Endothelial cell of umbilical vein (primary cell): ENCODE data around the gene TBC1D17. TPM values are rescaled to one million over a fixed set of nuclear protein-coding genes. Genes with fewer than 3 reads are reported as not detected.
A peak's percentile ranks its signal among the peaks of the same experiment; 100 is the strongest.

Experiments
- BruUV-seq: library from RNA; stranded (reverse); fragments of 400-500 nt; replicated peaks from 2 replicates; lab custom pipeline; 2021; lab: Mats Ljungman, UMichigan
- CTCF ChIA-PET: fragments of 300-600, 350-600 bp; sonication (Branson Sonifier 250); formaldehyde crosslinking; loops from one replicate; lab custom pipeline; 2021; ENCODE audit warnings: antibody characterized with exemption, inconsistent platforms; lab: Charles Lee
- POLR2A ChIA-PET: fragments of 300-600, 350-600 bp; sonication (Branson Sonifier 250); formaldehyde crosslinking; loops from one replicate; lab custom pipeline; 2021; ENCODE audit warnings: antibody characterized with exemption, inconsistent platforms; lab: Charles Lee
- DNase-seq: peaks from one replicate; pipeline ENCODE4 v3.0.0-alpha.2; 2011; ENCODE audit warnings: low read depth, low spot score
- FAIRE-seq: peaks from 2 replicates; lab custom pipeline; 2011; peaks lifted over from hg19 to GRCh38; lab: Jason Lieb, UNC
- H2AFZ ChIP-seq: 2 replicates; pipeline ENCODE4 v1.6.0; 2012; ENCODE audit warnings: low read depth, low read length, control low read depth, inconsistent platforms
- H3K27ac ChIP-seq: 2 replicates; pipeline ENCODE4 v1.5.1; 2011; ENCODE audit warnings: low read depth, mild to moderate bottlenecking, control low read depth, low read length, moderate library complexity; ENCODE audit not compliant: insufficient read depth
- H3K27me3 ChIP-seq, 2 experiments: 2 replicates each; pipeline versions ENCODE4 v1.6.0 to v1.6.1; 2011; ENCODE audit warnings: low read length in 2 of 2, mixed read lengths in 1 of 2; ENCODE audit not compliant: control insufficient read depth in 2 of 2, insufficient read depth in 2 of 2
- H3K36me3 ChIP-seq, 2 experiments: 2 replicates in 1 of 2; 3 replicates in 1 of 2; pipeline ENCODE4 v1.5.1; 2011; ENCODE audit warnings: low read length in 2 of 2, mild to moderate bottlenecking in 1 of 2, moderate library complexity in 1 of 2; ENCODE audit not compliant: control insufficient read depth in 2 of 2, insufficient read depth in 2 of 2; ENCODE audit errors: extremely low read depth in 1 of 2
- H3K4me1 ChIP-seq: 3 replicates; pipeline ENCODE4 v1.5.1; 2011; ENCODE audit warnings: mild to moderate bottlenecking, low read length; ENCODE audit not compliant: control insufficient read depth, insufficient read depth; ENCODE audit errors: extremely low read depth
- H3K4me2 ChIP-seq: 2 replicates; pipeline ENCODE4 v1.6.1; 2011; ENCODE audit warnings: low read length, control low read depth, mixed read lengths; ENCODE audit not compliant: insufficient read depth
- H3K4me3 ChIP-seq, 3 experiments: fragments of 200-600 bp in 1 of 3; sonication (generic), shearing (Covaris generic) in 1 of 3; replicated peaks in 1 of 3; 2 replicates each; pipeline ENCODE4 v1.5.1; 2011 to 2016; ENCODE audit warnings: control low read depth in 3 of 3, low read length in 3 of 3, mild to moderate bottlenecking in 2 of 3, inconsistent platforms in 1 of 3, low read depth in 1 of 3, moderate library complexity in 1 of 3; ENCODE audit not compliant: insufficient read depth in 1 of 3
- H3K79me2 ChIP-seq: 2 replicates; pipeline ENCODE4 v1.6.0; 2012; ENCODE audit warnings: low read length, inconsistent platforms; ENCODE audit not compliant: control insufficient read depth, insufficient read depth
- H3K9ac ChIP-seq: replicated peaks from 2 replicates; pipeline ENCODE3; 2011; ENCODE audit warnings: low read length, control low read depth; ENCODE audit not compliant: insufficient read depth; ENCODE audit errors: extremely low read depth
- H3K9me1 ChIP-seq: replicated peaks from 3 replicates; pipeline ENCODE4 v1.6.0; 2011; ENCODE audit warnings: mild to moderate bottlenecking, low read length; ENCODE audit not compliant: control insufficient read depth, insufficient read depth; ENCODE audit errors: extremely low read depth
- H3K9me3 ChIP-seq: replicated peaks from 2 replicates; pipeline ENCODE4 v1.5.1; 2012; ENCODE audit warnings: low read length, inconsistent platforms; ENCODE audit not compliant: control insufficient read depth, insufficient read depth
- H4K20me1 ChIP-seq: replicated peaks from 2 replicates; pipeline ENCODE3; 2011; ENCODE audit warnings: mild to moderate bottlenecking, low read length; ENCODE audit not compliant: control insufficient read depth, insufficient read depth; ENCODE audit errors: extremely low read depth
- CTCF ChIP-seq, 2 donors: IDR thresholded peaks; 1 replicate in 1 of 2; 2 replicates in 1 of 2; pipeline ENCODE4 v1.5.1; 2011; ENCODE audit warnings: low read length in 2 of 2, mild to moderate bottlenecking in 2 of 2, moderate library complexity in 2 of 2, control low read depth in 1 of 2, inconsistent platforms in 1 of 2, low read depth in 1 of 2; ENCODE audit not compliant: insufficient read depth in 1 of 2; ENCODE audit errors: extremely low read depth in 1 of 2
- EZH2 ChIP-seq: IDR thresholded peaks from 2 replicates; pipeline ENCODE4 v1.6.1; 2012; ENCODE audit warnings: borderline replicate concordance, low read depth, mild to moderate bottlenecking, moderate library complexity, low read length, inconsistent platforms; ENCODE audit not compliant: severe bottlenecking
- FOS ChIP-seq: IDR thresholded peaks from 2 replicates; pipeline ENCODE4 v1.6.1; 2011; ENCODE audit warnings: mild to moderate bottlenecking, low read length, moderate library complexity, borderline replicate concordance; ENCODE audit not compliant: insufficient read depth
- GATA2 ChIP-seq: IDR thresholded peaks from 2 replicates; pipeline ENCODE4 v1.7.0; 2011; ENCODE audit warnings: low read depth, mild to moderate bottlenecking, moderate library complexity, mixed read lengths, low read length; ENCODE audit not compliant: insufficient read length, insufficient read depth
- JUN ChIP-seq: IDR thresholded peaks from 2 replicates; pipeline ENCODE4 v1.6.1; 2011; ENCODE audit warnings: borderline replicate concordance, low read depth; ENCODE audit not compliant: insufficient read length, insufficient read depth
- MAX ChIP-seq: IDR thresholded peaks from 2 replicates; pipeline ENCODE4 v1.6.1; 2011; ENCODE audit not compliant: insufficient read depth, insufficient read length
- MYC ChIP-seq: IDR thresholded peaks from one replicate; pipeline ENCODE4 v1.6.1; 2011; ENCODE audit warnings: mild to moderate bottlenecking, low read depth, low read length
- POLR2A ChIP-seq: IDR thresholded peaks from 2 replicates; pipeline ENCODE4 v1.6.1; 2012; ENCODE audit warnings: low read depth, mild to moderate bottlenecking, control low read depth, low read length
- POLR2AphosphoS5 ChIP-seq: IDR thresholded peaks from 2 replicates; pipeline ENCODE4 v1.6.1; 2012; ENCODE audit warnings: low read depth, mild to moderate bottlenecking, control low read depth, low read length, moderate library complexity; ENCODE audit not compliant: insufficient read depth
- dilution Hi-C: fragments of 300-500 bp; cut with MboI; formaldehyde crosslinking; loops from one replicate; pipeline ENCODE4 v1.15.0; 2019; ENCODE audit warnings: low sequenced_read_pairs; ENCODE audit not compliant: extremely low pct_ligation_motif_present
- intact Hi-C: fragments of 100-400 bp; cut with micrococcal nuclease; formaldehyde crosslinking; loops from one replicate; pipeline ENCODE4 v1.10.0; 2022
- polyA plus RNA-seq, 4 experiments: library from polyadenylated mRNA; depleted of rRNA in 3 of 4; stranded (reverse) in 3 of 4; unstranded in 1 of 4; fragments of >200 nt; gene quantifications; 2 replicates each; pipeline versions ENCODE4 v1.2.1 to v1.2.3, GENCODE V29; 2011 to 2012; ENCODE audit warnings: missing spikeins in 1 of 4
- total RNA-seq: library from RNA; stranded (reverse); gene quantifications from 2 replicates; pipeline ENCODE4 v1.2.3, GENCODE V29; 2021

TBC1D17 gene
- total and polyA plus RNA-seq, 2 donors (not counting 3 experiments of a cell fraction or from before 2014, with no cell fraction given), result 34.2 to 39.3 TPM

GRCh38 chr19:49835562-49835961, 41.9 kb upstream of the TBC1D17 start:
- Histone ChIP-seq H3K4me1 (peaks cover 8% of the 10 kb centered on the region), H3K36me3 (peaks cover 13 to 56% of the 10 kb centered on the region in 2 experiments), H3K4me3 (no peak overlapping the region), H3K27me3 (no peaks in the 10 kb centered on the region), H3K79me2 (no peaks in the 10 kb centered on the region), H3K9ac (no peak overlapping the region), H3K9me1 (no peaks in the 10 kb centered on the region), H2AFZ (no peak overlapping the region), H3K27ac (no peak overlapping the region), H3K4me2 (no peak overlapping the region), H3K9me3 (no peaks in the 10 kb centered on the region), H4K20me1 (no peaks in the 10 kb centered on the region)
- ChIA-PET POLR2A (no interaction called here), CTCF (interaction anchor here (1.2 kb wide), 1 partner anchor 15 kb away, joined by 3 read pairs; the partner anchor contains the start of gene PTOV1)
- intact Hi-C loops (no loop called here), dilution Hi-C loops (no loop called here)
- DNase-seq, result no peak
- BruUV-seq, result TSS peak; percentile 10
- no peak for FAIRE-seq
- TF ChIP-seq MAX (no peak), GATA2 (no peak), CTCF (IDR thresholded peaks at IDR 0.05; ENCODE audit: extremely low read depth in 1 of 2, insufficient read depth in 1 of 2, low read depth in 1 of 2, low read length in 2 of 2) (no peak), JUN (no peak), POLR2AphosphoS5 (no peak), EZH2 (no peak), POLR2A (no peak), MYC (no peak), FOS (no peak)
